ENCODE data around the gene CYFIP2. TPM values are rescaled to one million over a fixed set of nuclear protein-coding genes. Genes with fewer than 3 reads are reported as not detected.

The CYFIP2 gene
- total RNA-seq, 1 donor, result 12.4 TPM

- no peak for DNase-seq (ENCODE audit: low read depth)
- TF ChIP-seq, protein P1, sequence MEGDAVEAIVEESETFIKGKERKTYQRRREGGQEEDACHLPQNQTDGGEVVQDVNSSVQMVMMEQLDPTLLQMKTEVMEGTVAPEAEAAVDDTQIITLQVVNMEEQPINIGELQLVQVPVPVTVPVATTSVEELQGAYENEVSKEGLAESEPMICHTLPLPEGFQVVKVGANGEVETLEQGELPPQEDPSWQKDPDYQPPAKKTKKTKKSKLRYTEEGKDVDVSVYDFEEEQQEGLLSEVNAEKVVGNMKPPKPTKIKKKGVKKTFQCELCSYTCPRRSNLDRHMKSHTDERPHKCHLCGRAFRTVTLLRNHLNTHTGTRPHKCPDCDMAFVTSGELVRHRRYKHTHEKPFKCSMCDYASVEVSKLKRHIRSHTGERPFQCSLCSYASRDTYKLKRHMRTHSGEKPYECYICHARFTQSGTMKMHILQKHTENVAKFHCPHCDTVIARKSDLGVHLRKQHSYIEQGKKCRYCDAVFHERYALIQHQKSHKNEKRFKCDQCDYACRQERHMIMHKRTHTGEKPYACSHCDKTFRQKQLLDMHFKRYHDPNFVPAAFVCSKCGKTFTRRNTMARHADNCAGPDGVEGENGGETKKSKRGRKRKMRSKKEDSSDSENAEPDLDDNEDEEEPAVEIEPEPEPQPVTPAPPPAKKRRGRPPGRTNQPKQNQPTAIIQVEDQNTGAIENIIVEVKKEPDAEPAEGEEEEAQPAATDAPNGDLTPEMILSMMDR (IDR thresholded peaks at IDR 0.05; ENCODE audit: insufficient read depth, low read length), result no peak
- H3K4me3 ChIP-seq (ENCODE audit: low read depth, low read length), result no peak overlapping the region
These were observed 18.7 kb downstream of the CYFIP2 start for GRCh38 chr5:157284458-157285212.

DNA sequence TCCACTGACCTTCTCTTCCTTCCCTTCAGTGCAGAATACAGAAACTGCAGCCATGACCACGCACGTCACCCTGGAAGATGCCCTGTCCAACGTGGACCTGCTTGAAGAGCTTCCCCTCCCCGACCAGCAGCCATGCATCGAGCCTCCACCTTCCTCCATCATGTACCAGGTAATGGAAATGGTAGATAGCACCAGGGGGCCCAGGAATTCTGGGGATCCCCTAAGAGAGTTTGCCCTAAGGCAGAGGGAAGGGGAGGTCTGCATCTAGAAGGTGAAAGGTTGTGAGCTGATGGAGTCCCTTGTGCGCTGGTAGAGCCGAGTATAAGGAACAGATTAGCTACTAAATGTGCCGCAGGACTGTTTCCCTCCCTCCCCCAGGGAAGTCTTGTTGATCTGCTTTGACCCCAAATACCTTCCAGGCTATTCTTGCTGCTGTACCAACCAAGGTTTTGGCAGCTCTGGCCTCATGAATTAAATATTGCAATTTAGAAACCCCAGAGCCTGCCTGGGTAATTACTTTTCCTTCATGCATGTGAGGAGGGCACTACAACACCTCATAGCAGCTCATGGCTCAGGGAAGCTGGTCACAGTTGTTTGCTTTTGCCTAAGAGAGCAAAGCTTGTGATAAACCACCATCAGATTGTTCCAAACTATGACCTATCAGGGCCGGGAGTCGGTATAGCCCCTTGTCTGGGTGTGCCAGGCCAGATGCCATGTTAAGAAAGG, 19.6 kb downstream of the CYFIP2 start:
- H3K4me3 ChIP-seq (ENCODE audit: low read depth, low read length), result no peak overlapping the region
- DNase-seq (ENCODE audit: low read depth), result no peak
- TF ChIP-seq, protein P1 (IDR thresholded peaks at IDR 0.05; ENCODE audit: insufficient read depth, low read length), result no peak

GRCh38 chr5:157286761-157287211, 20.9 kb downstream of the CYFIP2 start:
- no peak for DNase-seq (ENCODE audit: low read depth)

DNA sequence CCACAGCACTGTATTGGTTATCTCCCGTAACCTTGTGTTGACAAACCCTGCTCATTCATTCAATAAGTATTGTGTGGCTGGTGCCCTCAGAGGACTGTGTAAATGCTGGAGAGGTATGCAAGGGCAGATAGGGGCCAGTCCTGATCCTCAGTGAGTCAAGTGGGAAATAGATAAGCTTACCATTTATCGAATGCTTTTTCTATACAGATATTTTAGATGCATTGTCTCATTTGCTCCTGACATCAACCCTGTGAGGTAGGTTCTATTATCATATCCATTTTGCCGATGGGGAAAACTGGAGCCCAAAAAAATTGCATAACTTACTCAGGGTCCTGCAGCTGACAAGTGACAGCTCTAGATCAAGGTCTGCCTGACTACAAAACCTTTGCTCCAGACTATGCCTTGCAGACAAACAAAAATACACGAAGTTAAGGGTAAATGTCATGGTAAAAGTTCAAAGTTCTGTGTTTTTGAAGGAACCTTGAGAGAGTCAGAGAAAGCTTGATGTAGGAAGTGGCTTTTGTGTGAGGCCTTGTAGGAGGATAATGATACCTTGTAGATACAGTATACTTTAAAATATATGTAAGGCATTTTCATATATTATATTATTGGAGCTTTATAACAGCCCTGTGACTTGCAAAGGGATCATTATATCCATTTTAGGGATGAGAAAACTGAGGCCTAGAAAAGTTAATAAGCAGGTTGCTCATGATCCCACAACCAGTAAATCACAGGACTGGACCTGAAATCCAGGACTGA, 22.7 kb downstream of the CYFIP2 start:
- TF ChIP-seq, protein P1 (IDR thresholded peaks at IDR 0.05; ENCODE audit: insufficient read depth, low read length), result no peak
- DNase-seq (ENCODE audit: low read depth), result no peak
- H3K4me3 ChIP-seq (ENCODE audit: low read depth, low read length), result no peak overlapping the region

More at GRCh38 chr5:157286761-157287211, 20.9 kb downstream of the CYFIP2 start:
- no peak overlapping the region for H3K4me3 ChIP-seq (ENCODE audit: low read depth, low read length)
- TF ChIP-seq, protein P1 (IDR thresholded peaks at IDR 0.05; ENCODE audit: insufficient read depth, low read length), result no peak

DNA sequence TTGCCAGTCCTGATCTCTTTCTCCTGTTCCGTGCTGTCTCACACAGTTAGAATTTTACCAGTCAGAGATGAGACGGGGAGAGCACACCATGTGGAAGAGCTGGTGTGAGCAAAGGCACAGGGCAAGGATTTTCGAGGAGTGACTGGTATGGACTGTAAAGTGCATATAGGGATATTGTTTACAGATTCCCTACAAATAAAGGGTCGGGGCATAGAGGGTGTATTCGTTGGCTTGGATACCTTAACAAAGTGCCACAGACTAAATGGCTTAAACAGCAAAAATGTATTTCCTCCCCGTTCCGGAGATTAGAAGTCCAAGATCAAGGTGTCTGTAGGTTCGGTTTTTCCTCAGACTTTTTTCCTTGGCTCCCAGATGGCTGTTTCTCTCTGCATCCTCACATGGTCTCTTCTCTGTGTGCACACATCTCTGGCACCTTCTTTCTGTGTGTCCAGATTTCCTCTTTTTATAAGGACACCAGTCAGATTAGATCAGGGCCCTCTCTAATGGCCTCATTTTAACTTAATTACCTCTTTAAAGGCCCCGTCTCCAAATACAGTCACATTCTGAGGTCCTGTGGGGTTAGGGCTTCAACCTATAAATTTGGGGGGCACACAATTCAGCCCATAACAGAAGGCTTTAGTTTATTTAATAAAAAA, 23.4 kb downstream of the CYFIP2 start:
- TF ChIP-seq, protein P1 (IDR thresholded peaks at IDR 0.05; ENCODE audit: insufficient read depth, low read length), result no peak
- DNase-seq (ENCODE audit: low read depth), result no peak
- H3K4me3 ChIP-seq (ENCODE audit: low read depth, low read length), result no peak overlapping the region
